Ishikawa (cell line): ENCODE data around the gene REEP3.

Source experiments
- CEBPB ChIP-seq: IDR thresholded peaks from 2 replicates; pipeline ENCODE4 v1.6.1; 2012
- YY1 ChIP-seq: IDR thresholded peaks from 2 replicates; pipeline ENCODE4 v1.6.1; 2012; ENCODE audit warnings: low read depth

- no peak for TF ChIP-seq YY1
- TF ChIP-seq CEBPB = no peak
Observed at GRCh38 chr10:63664341-63664885, 143.2 kb downstream of the REEP3 start.
